Superior temporal gyrus (tissue), 1 donor: ENCODE results near the gene BIK.
"Not testable (repeated sequence)": the region's sequence is repeated elsewhere in the genome, so short reads cannot be mapped to it uniquely, and the experiment has no call there.

Experiments used
- DNase-seq: peaks from one replicate; pipeline ENCODE4 v3.0.0-alpha.2; 2016; ENCODE audit errors: extremely low spot score

BIK gene

DNA sequence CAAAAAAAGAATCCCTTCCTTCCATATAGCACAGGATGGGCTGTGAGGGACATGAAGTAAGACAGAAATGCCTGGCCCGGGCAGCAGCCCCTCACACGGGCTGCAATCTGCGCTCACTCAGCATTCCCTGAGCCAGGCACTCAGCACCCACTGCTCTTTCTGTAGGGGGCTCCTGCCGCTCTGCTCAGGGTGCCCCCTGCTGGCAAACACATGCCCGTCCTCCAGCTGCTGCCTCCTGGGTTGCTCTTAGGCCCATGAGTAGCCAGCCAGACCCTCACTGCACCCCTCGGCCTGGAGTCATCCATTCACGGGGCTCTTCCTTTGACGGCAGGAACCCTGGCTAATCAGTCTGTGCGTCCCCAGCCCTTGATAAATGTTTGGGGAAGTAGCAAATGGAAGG is 25.7 kb downstream of the BIK start:
- DNase-seq, result no peak

DNA sequence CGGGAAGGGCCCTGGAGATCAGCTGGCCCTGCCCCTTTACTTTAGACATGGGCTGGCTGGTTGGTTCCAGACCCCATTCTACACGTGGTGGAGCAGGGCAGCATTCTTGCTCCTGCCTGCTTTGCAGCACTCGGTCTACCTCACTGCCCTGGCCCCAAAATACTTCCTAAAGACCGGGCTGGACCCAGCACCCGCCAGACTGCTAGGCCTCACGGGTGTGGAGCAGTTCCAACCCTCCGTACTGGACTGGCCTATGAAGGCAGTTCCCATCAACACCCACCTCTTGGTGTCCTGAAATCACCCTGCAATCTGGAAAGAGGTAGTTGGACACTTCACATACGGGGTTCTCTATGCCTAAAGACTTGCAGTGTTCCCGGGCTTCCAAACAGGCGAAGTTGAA is 26.3 kb downstream of the BIK start:
- no peak for DNase-seq

DNA sequence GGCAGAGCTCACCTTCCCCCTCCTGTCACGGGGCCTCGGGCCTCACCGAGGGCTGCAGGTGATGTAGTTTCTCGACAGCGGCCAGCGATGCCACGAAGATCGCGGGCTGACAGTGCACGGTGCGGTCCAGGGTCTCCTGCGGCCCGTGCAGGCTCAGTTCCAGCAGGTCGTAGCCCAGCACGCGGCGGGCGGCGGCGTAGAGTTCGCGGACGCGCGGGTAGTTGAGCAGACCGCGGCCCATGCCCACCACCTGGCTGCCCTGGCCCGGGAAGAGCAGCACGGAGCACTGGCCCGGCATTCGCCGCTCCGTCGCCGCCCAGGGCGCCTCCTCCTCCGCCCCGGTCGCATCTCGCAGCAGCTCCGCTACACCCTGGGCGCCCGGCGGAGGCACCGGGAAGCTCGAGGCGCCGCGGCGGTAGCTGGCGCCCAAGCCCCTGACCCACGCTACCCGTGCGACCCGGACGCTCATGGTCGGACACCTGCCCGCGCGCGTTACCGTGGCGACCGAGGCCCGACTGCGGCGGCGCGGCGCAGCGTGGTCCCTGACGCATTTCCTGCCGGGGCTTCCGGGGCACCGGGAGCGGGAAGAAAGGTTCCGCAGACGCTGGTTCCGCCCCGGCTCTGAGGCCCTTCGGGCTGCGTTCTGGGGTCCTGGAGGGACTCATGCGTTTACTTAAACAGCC is 32.5 kb downstream of the BIK start, which contains the start of gene MCAT:
MCAT (minus strand) TSS at position 519 of the 683 bp plus-strand sequence; CDS start at position 469, 50 bp downstream.
- DNase-seq, result peak; percentile 84

DNA sequence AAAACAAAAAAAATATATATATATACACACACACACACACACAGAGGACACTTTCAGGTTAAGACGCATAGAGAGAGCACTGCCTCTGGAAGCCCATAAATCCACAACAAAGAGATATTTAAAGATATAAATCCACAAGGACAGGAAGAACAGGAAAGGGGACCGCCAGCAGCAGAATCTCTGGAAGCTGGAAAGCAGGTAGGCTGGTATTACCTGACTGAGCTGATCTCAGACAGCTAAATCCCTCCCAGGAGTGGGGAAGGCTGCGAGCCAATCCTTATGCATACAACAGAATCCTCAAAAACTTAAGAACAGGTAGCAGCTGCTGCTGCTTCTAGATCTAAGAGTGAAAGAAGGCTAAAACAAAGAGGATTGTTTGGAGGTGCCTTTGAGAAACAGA is 34.4 kb downstream of the BIK start:
- no peak for DNase-seq

DNA sequence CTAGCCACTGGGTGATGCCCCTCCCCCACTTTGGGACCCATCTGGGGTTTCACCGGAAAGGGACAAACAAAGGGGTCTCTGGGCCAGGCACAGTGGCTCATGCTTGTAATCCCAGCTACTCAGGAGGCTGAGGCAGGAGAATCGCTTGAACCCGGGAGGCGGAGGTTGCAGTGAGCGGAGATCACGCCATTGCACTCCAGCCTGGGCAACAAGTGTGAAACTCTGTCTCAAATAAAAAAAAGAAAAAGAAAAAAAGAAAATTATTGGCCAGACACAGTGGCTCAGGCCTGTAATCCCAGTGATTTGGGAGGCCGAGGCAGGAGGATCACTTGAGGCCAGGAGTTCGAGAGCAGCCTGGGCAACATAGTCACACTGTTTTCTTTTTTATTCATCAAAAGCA is 34.8 kb downstream of the BIK start:
- DNase-seq, result not testable (repeated sequence)

DNA sequence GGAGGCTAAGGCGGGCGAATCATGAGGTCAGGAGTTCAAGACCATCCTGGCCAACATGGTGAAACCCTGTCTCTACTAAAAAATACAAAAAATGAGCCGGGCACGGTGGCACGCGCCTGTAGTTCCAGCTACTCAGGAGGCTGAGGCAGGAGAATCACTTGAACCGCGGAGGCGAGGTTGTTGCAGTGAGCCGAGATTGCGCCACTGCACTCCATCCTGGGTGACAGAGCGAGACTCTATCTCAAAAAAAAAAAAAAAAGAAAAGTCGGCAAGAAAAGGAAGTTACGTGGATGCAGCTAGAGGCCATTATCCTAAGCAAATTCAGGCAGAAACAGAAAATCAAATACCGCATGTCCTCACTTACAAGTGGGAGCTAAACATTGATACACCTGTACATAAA is 35.8 kb downstream of the BIK start:
- DNase-seq, result not testable (repeated sequence)

DNA sequence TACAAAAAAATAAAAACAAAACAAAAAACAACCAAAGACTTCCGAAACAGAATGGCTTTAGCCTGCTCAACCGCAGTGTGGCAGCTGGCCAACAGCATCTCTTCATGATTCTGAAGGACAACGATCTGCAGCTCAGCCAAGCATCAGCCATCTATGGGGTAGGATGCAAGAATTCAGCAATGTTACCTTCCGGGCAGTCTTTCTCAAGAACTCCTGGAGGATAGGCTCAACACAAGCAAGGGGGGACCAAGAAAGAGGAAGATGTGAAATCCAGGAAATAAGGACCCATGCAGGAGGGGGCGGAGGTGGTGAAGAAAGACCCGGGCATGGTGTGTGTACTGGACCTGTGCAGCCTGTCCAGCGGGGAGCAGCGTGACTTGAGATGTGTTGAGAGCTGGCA is 37.3 kb downstream of the BIK start:
- no peak for DNase-seq

DNA sequence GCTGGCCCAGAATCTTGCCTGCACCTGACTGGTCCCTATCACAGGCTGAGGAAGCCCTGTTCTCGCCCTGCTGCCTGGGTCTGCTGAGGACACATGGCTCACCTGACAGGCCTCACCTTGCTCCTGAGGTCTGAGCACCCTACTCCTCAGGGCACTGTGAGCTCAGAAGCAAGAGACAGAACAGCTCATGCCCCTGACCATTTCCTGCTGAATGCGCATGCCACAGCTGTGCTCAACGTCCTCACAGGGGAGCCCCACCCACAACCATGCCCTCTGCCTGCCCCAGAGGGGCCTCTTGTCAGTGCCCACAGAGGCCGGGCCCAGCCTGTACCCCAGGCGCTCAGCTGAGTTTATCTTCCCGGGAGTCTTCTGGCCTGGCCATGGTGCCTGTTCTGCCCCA is 38.0 kb downstream of the BIK start:
- DNase-seq, result no peak

DNA sequence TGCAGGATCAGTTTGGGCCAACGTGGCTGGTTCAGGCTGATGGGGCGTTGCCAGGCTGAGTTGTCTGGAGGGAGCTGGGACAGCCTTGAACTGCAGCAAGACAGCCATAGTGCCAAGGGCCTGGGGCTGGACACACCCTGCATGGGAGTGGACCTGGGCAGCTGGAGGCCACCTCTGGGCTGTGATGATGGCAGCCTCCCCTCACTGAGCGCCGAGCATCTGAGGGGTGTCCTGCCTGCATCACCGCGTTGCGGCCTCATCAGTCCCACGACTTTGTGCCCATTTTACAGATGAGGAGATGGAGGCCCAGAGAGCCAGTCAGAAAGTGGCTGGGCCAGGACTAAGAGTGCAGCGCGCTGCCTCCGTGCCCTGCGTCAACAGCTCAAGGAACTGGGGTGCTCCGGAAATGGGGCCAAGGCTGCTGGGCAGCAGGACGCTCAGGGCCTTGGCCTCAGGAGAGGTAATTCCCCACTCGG is 40.2 kb downstream of the BIK start:
- no peak for DNase-seq

DNA sequence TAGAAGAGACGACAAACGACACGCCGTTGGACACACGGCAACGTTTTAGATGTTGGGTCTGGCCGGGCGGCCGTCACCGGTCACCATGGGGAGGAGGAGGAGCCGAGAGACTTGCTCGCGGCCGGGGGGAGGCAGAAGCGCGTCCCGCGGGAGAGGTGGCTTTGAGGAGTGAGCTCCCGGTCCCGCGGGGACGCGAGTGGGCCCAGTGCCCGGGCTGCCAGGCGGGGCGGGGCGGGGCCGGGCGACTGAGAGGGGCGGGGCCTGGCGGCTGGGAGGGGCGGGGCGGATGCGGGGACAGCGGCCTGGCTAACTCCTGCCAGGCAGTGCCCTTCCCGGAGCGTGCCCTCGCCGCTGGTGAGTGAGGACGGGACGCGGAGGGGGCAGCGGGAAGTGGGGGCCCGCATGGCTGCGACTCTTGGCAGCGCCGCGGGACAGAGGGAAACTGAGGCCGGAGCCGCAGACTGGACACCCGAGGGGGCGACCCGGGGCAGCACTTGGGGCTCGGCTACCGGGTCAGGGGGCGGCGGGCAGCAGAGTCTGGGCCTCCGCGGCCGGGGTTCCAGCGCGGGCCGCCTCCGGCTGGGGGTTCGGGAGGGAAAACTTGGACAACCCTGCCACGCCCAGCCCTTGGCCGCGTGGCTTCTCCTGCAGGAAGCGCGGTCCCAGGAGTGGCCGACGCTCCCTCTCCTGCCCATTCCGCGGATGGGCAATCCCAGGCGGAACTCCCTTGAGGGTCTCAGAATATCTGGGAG is 40.9 kb downstream of the BIK start, which contains the start of gene TSPO:
TSPO (plus strand) TSS at position 309 of the 752 bp plus-strand sequence. CDS start 7,680 bp downstream, outside the sequence.
- DNase-seq, result peak; percentile 45

DNA sequence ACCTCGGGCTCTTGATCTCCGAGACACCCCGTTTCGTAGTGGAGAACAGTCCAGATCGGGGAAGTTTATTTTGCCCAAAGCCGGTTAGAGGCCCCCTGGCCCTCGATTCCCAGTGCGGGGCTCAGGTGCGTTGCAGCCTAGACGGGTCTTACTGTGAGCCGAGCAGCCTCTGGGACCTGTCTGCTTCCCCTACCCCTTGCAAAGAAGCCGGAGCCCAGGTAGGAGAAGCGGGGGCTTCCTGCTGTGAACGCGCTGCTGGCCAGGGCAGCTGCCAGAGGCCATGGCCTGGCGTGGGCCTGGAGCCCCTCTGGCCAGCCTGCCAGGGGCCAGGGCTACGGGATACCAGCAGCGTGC is 41.4 kb downstream of the BIK start:
- no peak for DNase-seq

DNA sequence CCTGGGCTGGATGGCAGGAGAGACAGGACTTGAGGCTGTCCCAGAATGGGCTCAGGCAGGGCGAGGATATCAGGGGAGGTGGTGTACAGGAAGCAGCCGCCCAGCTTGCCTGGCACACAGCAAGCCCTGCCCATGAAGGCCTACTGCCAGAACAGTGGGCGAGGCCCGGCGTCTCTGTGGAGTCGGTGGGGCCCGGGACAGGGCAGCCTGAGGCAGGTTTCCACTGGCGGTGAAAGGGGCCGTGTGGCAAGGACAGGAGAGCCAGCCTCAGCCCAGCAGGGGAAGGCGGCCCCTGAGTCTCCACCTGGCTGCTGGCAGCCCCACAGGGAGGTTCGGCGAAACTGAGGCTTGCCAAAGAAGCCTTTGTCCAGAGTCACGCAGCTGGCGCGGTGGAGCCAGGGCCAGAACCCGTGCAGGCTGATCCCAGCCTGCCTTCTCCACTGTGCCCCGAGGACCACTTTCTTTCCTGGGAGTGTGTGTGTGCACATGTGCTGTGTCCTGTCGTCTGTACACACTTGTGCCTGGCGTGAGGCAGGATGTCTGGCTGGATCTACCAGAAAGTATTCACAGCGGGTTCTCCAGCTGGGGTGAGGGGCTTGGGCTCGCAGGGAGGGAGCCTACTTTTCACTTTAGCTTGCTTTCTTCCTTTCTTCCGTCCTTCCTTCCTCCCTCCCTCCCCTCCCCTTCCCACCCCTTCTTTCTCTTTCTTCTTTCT is 42.0 kb downstream of the BIK start:
- peak; percentile 45 for DNase-seq

DNA sequence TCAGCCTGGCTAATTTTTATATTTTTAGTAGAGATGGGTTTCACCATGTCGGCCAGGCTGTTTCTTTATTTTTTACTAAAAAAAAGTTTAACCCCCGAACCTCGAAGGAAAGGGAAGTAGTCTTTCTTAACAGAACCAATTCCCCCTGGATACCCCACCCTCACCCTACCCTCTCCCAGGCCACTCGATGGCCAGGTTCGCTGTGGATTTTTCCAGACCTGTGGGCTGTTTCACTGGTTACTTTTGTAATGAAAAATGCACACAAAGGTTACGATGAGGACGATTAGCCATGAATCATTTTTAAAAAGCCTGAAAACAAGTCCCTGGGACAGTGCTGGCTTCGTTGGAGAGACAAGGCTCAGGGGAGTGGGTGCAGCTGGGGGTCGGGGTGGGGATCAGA is 43.3 kb downstream of the BIK start:
- no peak for DNase-seq

DNA sequence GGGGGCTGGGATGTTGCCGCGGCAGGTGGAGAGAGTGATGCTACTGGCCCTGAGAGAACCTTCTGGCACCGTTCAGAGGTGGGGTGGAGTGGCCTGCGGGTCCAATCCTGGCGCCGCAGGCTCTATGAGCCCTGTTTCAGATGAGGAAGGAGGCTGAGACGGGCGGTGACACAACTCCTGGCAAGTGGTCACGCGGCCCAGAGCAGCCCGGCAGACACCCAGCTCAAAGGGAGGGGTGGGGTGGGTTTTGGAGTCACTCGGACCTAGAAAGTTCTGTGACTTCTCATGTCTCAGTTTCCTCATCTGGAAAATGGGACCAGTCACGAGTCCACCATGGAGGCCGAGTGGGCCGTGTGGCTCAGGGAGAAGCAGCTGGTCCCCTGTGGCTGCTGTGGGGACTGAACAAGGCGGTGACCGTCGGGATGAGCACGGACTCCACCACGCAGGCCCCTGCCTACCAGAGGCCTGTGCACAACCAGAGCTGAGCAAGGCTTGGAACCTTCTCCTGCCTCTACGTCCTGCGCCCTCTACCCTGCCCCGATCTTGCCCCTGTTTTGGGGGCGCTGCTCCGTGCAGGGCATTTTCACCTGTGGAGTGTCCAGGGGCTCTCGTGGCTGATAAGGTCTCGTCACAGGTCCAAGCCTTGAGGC is 44.5 kb downstream of the BIK start:
- no peak for DNase-seq

DNA sequence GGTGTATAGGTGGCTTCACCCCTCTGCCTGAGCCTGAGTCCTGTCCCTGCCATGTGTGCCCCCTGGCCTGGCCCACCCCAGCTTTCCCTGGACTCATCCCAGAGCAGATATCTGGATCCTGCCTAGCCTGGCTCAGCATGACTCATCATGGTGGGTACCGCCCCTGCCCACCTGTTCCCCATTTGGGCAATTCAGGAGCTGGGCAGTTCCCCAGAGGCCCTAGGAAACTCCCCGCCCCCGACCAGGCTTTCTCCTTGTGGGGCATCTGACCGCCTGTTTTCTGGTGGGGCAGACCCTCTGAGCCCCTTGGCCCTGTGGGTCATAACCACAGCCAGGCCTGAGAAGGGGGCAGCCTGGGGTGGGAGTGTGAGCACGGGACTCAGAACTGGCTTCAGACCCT is 45.2 kb downstream of the BIK start:
- DNase-seq, result no peak

DNA sequence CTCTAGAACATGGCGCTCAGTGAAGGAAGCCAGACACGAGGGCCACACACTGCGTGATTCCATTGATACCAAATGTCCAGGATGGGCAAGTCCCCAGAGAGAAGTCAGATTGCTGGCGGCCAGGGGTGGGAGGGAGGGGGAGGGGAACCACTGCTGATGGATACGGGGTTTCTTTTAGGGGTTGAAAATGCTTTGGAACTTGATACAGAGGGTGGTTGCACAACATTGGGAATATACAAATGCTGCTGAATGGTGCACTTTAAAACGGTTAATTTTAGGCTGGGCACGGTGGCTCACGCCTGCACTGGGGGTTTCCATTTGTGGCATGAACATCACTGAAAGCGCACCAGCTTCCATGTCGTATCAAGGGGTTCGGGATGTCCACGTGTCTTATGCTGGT is 45.9 kb downstream of the BIK start:
- DNase-seq, result no peak

DNA sequence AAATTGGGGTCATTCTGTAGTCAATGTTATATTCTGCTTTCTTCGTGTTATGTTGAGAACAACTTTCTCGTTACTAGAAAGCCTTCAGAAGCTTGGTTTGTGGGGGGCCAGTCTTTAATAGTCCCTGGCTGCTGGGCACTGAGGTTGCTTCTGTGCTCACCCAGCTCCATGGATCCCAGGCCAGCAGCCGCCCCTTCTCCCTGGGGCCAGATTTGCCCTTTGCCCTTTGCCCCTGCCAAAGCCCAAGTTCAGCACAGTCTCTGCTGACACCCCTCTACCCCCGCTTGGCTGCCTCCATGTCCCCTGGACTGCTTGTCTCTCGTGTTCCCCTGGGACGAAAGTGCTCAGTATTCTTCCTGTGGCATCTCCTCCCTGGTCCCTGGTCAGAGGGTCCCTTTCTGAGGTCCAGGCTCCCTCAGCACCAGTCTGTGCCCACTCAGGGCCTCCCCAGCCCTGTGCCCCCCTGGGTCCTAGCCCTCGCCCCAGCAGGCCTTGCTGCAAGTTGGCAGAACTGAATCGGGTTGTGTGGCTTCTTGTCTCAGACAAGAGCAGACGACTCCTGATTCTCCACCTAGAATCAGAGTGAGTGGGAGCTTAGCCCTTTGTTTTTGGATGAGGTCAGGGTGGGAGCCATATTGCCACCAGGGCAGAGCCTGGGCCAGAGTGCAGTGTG is 47.5 kb downstream of the BIK start:
- DNase-seq, result no peak

DNA sequence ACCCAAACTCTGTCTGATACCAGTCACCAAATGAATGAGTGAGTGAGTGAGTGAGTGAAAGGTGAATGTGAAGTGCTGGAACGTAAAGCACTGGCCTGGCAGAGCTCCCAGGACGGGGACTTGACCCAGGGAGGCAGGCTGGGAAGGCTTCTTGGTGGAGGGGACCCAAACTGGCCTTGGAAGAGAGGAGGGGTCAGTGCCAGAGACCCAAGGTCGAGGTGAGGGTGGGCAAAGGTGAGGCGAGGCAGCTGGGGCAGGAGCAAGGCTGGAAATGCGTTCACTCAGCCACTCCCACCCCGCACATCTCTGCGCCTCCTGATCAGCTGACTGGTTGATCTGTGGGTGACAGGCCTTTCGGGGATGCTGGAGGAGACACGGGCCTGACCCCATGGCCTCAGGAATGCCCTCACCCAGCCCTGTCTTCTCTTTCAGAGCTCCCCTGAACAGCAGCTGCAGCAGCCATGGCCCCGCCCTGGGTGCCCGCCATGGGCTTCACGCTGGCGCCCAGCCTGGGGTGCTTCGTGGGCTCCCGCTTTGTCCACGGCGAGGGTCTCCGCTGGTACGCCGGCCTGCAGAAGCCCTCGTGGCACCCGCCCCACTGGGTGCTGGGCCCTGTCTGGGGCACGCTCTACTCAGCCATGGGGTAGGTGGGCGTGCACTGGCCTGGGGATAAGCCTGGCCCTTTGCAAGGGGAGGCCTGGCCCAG is 48.4 kb downstream of the BIK start:
- no peak for DNase-seq

DNA sequence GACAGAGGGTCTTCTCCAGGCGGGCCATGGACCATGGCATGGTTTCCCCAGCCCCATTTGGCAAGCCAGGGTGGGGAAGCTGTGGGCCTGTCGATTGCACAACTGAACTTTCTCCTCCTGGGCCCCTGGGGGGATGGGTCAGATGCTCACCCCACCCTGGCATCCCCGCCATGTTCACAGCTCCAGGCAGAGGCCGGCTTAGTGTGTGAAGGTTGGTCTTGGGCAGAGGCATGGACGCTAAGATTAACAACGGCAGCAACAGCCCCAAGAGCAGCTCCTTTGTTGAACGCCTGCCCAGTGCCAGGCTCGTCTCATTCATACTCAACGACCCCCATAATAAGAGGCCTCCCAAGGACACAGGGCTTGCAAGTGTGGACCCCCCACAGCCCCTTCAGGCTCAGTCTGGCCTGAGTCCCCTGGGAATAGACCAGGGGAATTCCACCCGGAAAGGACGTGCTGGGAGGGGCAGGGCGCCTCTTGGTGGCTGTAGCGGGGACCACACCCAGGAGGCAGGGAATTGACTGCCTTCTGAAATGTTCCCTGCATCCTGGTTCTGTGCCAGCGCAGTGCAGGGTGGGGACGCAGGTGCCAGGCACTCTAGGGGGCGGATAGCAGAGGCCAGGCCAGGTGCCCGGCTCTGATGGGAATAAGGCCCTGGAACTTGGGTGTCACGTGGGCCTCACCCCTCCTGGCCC is 49.1 kb downstream of the BIK start:
- no peak for DNase-seq

DNA sequence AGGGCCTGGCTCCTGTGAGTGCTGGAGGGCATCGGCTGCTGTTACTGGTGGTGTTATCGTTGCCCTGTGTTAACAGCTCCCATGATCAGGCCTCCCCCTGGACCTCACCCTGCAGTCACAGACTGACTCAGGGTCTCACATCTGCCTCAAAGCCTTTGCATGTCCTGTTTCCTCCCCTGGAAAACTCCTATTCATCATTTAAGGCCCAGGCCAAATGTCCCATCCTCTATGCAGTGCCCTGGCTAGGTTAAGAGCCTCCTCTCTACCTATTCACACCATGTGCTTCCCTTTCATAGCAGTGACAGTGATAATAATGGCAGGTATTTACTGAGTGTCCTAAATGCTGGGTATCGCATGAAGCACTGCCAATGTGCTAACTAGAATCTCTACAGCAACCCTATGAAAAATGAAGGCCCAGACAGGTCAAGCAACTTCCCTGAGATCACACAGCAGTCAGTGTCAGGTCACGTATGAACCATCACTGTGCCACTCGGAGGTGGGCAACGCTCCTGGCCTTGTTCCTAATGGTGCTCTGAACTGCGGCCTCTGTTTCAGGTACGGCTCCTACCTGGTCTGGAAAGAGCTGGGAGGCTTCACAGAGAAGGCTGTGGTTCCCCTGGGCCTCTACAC is 50.1 kb downstream of the BIK start:
- no peak for DNase-seq
